ENCODE measurements around the gene LGALS9. TPM values are rescaled to one million over a fixed set of nuclear protein-coding genes. Genes with fewer than 3 reads are reported as not detected.
A peak's percentile ranks its signal among the peaks of the same experiment; 100 is the strongest.

Gene LGALS9
- total and polyA plus RNA-seq, 9 of the 15 experiments (the other 6 are each of a cell fraction or from before 2014, with no cell fraction given), result 0.45 to 6.9 (median 2.8) TPM

- H3K36me3 ChIP-seq (ENCODE audit: control insufficient read depth, insufficient read depth, low read length), result peaks cover 86% of the 10 kb centered on the region
Measured at GRCh38 chr17:27605409-27605808, 25.6 kb upstream of the LGALS9 start.

More at GRCh38 chr17:27605409-27605808, 25.6 kb upstream of the LGALS9 start:
- intact Hi-C loops (cut with micrococcal nuclease), result no loop called here
- ChIA-PET CTCF (ENCODE audit: low intra/inter-chr PET ratio) (no interaction called here), POLR2A (interaction anchor here (0.6 kb wide), 2 partner anchors 24 to 363 kb away, joined by 3 read pairs; no protein-coding TSS in a partner anchor)
- 98% methylated on average over 20 of the region's 25 CpGs for WGBS (ENCODE audit: insufficient coverage, low coverage, missing lambda C conversion rate)
- DNase-seq (ENCODE audit: extremely low read depth in 1 of 4, low spot score in 3 of 4) (no peak), FAIRE-seq (no peak), ATAC-seq (no peak)
- Histone ChIP-seq H3K4me3 (no peak overlapping the region), H3K9ac (ENCODE audit: insufficient read depth in 1 of 2, low read depth in 2 of 2, low read length in 2 of 2) (0 out of 4 replicates have a peak overlapping the region, but pooled peaks of 1 of the 2 experiments have one; percentile 6), H3K4me1 (replicated peaks in 1 of 2; ENCODE audit: control insufficient read depth in 2 of 2, insufficient read depth in 2 of 2, low read length in 2 of 2) (peaks cover 28 to 40% of the 10 kb centered on the region in 2 experiments), H3K9me1 (ENCODE audit: control insufficient read depth, insufficient read depth, low read length) (no peaks in the 10 kb centered on the region), H3K4me2 (ENCODE audit: insufficient read depth, low read length) (no peak overlapping the region), H3K9me3 (replicated peaks; ENCODE audit: control insufficient read depth, insufficient read depth, low read depth, low read length) (no peaks in the 10 kb centered on the region), H3K27me3 (ENCODE audit: control insufficient read depth in 2 of 2, insufficient read depth in 2 of 2, low read length in 2 of 2) (no peaks in the 10 kb centered on the region), H4K20me1 (replicated peaks; ENCODE audit: control insufficient read depth, insufficient read depth, low read length) (no peaks in the 10 kb centered on the region), H3K79me2 (ENCODE audit: control insufficient read depth, insufficient read depth, low read length) (no peaks in the 10 kb centered on the region), H3K27ac (ENCODE audit: extremely low read depth, low read depth, low read length) (no peak overlapping the region), H2AFZ (ENCODE audit: low read depth, low read length) (no peak overlapping the region)
- in situ Hi-C loops (cut with MboI), result loop anchor here (5.0 to 10.0 kb wide), 2 partner anchors 47 to 361 kb away; no protein-coding TSS in a partner anchor
- BruUV-seq (replicated peaks), result no TSS peak
- no peak for TF ChIP-seq ZFP36 (IDR thresholded peaks at IDR 0.05; ENCODE audit: low read depth, low read length, partially characterized antibody)
- TF ChIP-seq ZC3H8 (IDR thresholded peaks at IDR 0.05), result no peak
- TF ChIP-seq POLR2G (IDR thresholded peaks at IDR 0.05; ENCODE audit: low read depth, low read length), result peak; percentile 51
- TF ChIP-seq CHAMP1 (IDR thresholded peaks at IDR 0.05), result no peak
- no peak for TF ChIP-seq EP400 (IDR thresholded peaks at IDR 0.05)
- peak; percentile 41 for TF ChIP-seq RBM22 (IDR thresholded peaks at IDR 0.05; ENCODE audit: low read depth, low read length, poor library complexity, severe bottlenecking)
- no peak for TF ChIP-seq NCOA1 (IDR thresholded peaks at IDR 0.05; ENCODE audit: low read depth)
